ENCODE data around the gene ARHGEF10L. TPM values are rescaled to one million over a fixed set of nuclear protein-coding genes. Genes with fewer than 3 reads are reported as not detected.

The ARHGEF10L gene
- total RNA-seq, 1 donor from 2014 or later: 89.8 TPM

DNA sequence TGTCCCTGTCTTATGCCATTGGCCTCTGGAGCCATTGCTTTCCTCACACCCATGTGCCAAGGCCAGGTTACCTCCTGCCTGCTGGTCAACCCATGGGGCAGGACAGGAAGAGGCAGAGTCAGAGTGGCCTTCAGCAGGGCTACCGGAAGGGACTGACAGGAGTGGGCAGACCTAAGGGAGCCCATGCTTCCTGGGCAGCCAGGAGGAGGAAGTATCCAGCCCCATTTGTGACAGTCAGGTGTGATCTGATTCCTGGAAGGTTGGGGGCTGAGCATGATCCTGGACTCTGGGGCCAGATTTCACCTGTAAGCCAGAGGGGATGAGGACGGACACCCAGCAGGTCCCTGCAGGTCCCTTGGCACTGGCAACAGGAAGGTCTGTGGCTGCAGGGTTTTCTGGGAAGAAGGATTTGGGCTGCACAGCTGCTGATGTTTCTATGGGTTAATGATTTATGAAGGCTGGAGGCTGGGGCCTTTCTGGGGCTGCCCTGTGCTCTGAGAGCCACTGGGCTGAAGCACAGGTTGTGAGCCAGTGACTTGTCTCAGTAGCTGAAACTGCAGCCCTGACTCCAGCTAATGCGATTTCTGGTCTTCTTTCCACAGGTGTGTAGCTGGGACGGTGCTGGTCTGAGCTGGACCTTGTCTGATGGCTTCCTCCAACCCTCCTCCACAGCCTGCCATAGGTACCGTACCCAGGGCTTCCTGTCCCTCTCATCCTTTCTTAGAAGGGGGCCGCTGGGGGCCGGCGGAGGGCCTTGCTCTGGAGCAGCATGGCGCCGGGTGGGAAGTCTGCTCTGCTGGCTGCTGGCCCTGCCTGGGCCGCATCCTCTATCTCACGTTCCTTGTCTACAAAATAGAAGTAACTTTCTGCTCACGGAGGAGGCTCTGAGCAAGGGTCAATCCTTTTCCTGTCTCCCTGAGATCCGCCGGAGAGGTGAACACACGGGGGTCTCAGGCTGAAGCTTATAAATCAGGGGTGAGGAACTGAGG is 40.7 kb downstream of the ARHGEF10L start:
- no peak for DNase-seq
- Mint-ChIP-seq H3K4me1 (ENCODE audit: low read depth, unreplicated experiment) (peaks cover 34% of the 10 kb centered on the region), H3K4me3 (ENCODE audit: unreplicated experiment) (no peak overlapping the region), H3K27me3 (ENCODE audit: unreplicated experiment) (peaks cover 7% of the 10 kb centered on the region), H3K9me3 (ENCODE audit: unreplicated experiment) (peaks cover 12% of the 10 kb centered on the region), H3K36me3 (ENCODE audit: unreplicated experiment) (no peaks in the 10 kb centered on the region), H3K27ac (ENCODE audit: unreplicated experiment) (no peak overlapping the region)
- TF ChIP-seq, protein P1, sequence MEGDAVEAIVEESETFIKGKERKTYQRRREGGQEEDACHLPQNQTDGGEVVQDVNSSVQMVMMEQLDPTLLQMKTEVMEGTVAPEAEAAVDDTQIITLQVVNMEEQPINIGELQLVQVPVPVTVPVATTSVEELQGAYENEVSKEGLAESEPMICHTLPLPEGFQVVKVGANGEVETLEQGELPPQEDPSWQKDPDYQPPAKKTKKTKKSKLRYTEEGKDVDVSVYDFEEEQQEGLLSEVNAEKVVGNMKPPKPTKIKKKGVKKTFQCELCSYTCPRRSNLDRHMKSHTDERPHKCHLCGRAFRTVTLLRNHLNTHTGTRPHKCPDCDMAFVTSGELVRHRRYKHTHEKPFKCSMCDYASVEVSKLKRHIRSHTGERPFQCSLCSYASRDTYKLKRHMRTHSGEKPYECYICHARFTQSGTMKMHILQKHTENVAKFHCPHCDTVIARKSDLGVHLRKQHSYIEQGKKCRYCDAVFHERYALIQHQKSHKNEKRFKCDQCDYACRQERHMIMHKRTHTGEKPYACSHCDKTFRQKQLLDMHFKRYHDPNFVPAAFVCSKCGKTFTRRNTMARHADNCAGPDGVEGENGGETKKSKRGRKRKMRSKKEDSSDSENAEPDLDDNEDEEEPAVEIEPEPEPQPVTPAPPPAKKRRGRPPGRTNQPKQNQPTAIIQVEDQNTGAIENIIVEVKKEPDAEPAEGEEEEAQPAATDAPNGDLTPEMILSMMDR (IDR thresholded peaks at IDR 0.05; ENCODE audit: partially characterized antibody, unreplicated experiment): no peak

DNA sequence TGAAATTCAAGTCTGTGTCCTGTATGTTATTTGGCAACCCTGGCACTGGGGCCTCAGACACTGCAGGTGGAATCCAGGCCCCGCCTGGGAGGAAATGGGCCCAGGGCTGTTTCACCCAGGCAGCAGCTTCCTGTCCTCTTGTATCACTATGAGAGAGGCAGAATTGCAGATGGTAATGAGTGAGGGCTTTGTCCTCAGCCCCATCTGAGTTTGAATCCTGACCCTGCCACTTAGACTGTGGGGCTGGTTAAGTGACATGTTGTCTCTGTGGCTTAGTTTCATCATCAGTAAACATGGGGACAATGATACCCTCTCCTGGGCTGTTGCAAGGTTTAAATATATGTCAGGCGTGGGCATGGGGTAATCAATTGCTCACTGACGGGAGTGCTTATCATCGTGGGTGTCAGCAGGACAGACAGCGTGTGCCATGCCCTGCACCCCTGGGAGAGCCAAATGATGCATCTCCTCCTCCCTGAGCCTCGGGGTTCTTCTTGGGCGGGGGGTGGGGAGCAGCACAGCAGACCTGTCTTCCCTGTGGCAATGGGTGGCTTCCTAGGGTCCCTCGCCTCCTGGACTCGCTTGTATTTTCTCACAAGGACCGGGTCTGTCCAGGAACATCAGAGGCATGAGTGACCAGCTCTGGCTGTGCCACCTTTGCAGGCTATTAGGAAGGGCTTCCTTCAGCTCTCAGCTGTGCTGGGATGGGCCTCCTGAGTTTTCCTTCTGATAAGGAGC is 42.1 kb downstream of the ARHGEF10L start:
- H3K36me3 Mint-ChIP-seq (ENCODE audit: unreplicated experiment): no peaks in the 10 kb centered on the region
- H3K4me3 Mint-ChIP-seq (ENCODE audit: unreplicated experiment): no peak overlapping the region
- peak overlapping the region; percentile 59 for H3K27ac Mint-ChIP-seq (ENCODE audit: unreplicated experiment)
- TF ChIP-seq, protein P1 (IDR thresholded peaks at IDR 0.05; ENCODE audit: partially characterized antibody, unreplicated experiment): no peak
- peaks cover 19% of the 10 kb centered on the region for H3K9me3 Mint-ChIP-seq (ENCODE audit: unreplicated experiment)
- H3K4me1 Mint-ChIP-seq (ENCODE audit: low read depth, unreplicated experiment): peaks cover 43% of the 10 kb centered on the region
- H3K27me3 Mint-ChIP-seq (ENCODE audit: unreplicated experiment): peaks cover 15% of the 10 kb centered on the region
- no peak for DNase-seq

DNA sequence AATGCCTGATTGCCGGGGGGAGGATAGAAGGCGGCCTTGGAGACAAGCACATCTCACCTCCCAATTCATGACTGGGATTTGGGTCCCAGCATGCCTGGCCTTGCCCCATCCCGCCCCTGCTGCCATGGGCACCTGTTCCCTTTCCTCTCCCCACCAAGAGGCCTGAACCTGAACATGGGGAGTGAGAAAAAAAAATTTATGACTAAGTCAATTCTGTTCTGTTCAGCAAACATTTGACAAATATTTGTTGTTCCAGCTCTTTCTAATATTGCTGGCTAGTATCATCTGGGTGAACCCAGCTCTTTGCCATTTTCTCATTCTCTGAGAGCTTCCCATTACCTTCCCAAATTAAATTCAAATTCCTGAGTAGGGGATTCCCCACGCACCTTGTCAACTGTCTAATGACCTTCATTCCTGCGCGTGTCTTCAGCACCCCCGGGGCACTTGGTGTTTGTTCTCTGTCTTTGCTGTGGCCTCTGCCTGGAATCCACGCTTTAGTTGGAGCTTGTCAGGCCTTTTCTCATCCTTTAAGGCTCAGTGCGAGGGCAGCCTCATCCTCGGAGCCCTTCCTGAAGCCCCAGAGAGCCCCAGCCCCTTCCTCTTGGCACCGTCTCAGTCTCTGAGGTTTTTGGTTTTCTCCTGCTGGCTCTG is 42.8 kb downstream of the ARHGEF10L start:
- H3K27ac Mint-ChIP-seq (ENCODE audit: unreplicated experiment): no peak overlapping the region
- H3K4me1 Mint-ChIP-seq (ENCODE audit: low read depth, unreplicated experiment): peaks cover 50% of the 10 kb centered on the region
- peaks cover 19% of the 10 kb centered on the region for H3K9me3 Mint-ChIP-seq (ENCODE audit: unreplicated experiment)
- DNase-seq: no peak
- TF ChIP-seq, protein P1 (IDR thresholded peaks at IDR 0.05; ENCODE audit: partially characterized antibody, unreplicated experiment): no peak
- H3K27me3 Mint-ChIP-seq (ENCODE audit: unreplicated experiment): peaks cover 19% of the 10 kb centered on the region
- H3K36me3 Mint-ChIP-seq (ENCODE audit: unreplicated experiment): no peaks in the 10 kb centered on the region
- H3K4me3 Mint-ChIP-seq (ENCODE audit: unreplicated experiment): no peak overlapping the region

DNA sequence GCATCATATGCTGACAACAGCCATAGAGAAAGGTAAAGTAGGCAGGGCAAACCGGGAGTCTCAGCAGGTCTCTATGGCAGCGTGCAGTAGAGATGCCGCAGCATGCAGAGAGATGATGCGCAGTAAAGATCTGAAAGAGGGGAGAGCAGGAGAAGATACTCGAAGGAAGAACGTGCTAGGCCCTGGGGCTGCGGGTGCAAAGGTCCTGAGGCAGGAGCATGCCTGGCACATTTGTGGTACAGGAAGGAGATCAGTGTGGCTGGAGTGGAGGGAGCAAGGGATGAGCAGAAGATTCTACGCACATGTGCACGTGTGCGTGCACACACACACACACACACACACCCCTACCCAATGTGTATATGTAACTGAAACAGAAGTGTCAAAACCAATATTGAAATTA is 45.0 kb downstream of the ARHGEF10L start:
- peaks cover 20% of the 10 kb centered on the region for H3K9me3 Mint-ChIP-seq (ENCODE audit: unreplicated experiment)
- H3K4me3 Mint-ChIP-seq (ENCODE audit: unreplicated experiment): peak overlapping the region; percentile 47
- H3K27ac Mint-ChIP-seq (ENCODE audit: unreplicated experiment): peak overlapping the region; percentile 88
- no peak for DNase-seq
- no peaks in the 10 kb centered on the region for H3K36me3 Mint-ChIP-seq (ENCODE audit: unreplicated experiment)
- H3K4me1 Mint-ChIP-seq (ENCODE audit: low read depth, unreplicated experiment): peaks cover 63% of the 10 kb centered on the region
- TF ChIP-seq, protein P1 (IDR thresholded peaks at IDR 0.05; ENCODE audit: partially characterized antibody, unreplicated experiment): no peak
- peaks cover 28% of the 10 kb centered on the region for H3K27me3 Mint-ChIP-seq (ENCODE audit: unreplicated experiment)

All from glutamatergic neuron (in vitro differentiated cells).